GM04503 (cell line): ENCODE data around the gene ZDHHC5.

Experiments
- DNase-seq: peaks from one replicate; pipeline ENCODE4 v3.0.0-alpha.2; 2012; ENCODE audit warnings: low read depth

The ZDHHC5 gene

DNA sequence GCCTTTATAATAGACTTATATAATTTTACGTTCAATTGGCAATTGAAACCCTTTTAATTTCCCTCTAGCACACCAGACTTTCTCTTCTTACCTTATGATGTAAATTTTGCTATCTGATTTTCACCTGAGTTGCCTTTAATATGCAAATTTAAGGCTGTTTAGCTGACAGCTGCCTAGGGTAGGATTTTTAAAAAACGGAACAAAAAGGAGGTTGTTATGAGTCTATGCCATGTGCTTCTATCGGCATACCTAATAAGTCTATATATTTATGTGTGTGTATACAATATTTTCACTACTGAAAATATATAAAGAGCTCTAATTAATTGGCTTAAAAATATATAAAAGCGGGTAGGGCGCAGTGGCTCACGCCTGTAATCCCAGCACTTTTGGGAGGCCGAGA, 61.6 kb downstream of the ZDHHC5 start:
- no peak for DNase-seq

DNA sequence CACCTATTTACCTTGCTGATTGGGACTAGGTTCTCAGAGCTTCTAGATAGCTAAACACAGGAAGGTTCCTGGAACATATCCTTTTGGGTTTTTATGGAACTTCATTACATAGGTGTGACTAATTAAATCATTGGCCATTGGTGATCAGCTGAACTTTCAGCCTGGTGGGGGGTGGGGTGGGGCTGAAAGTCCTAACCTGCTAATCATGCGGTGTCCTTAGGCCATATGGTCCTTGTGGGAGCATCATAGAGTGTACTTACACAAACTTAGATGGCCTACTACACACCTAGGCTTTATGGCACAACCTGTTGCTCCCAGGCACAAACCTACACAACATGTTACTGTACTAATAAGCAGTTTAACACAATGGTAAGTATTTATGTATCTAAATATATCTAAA, 64.7 kb downstream of the ZDHHC5 start:
- no peak for DNase-seq

DNA sequence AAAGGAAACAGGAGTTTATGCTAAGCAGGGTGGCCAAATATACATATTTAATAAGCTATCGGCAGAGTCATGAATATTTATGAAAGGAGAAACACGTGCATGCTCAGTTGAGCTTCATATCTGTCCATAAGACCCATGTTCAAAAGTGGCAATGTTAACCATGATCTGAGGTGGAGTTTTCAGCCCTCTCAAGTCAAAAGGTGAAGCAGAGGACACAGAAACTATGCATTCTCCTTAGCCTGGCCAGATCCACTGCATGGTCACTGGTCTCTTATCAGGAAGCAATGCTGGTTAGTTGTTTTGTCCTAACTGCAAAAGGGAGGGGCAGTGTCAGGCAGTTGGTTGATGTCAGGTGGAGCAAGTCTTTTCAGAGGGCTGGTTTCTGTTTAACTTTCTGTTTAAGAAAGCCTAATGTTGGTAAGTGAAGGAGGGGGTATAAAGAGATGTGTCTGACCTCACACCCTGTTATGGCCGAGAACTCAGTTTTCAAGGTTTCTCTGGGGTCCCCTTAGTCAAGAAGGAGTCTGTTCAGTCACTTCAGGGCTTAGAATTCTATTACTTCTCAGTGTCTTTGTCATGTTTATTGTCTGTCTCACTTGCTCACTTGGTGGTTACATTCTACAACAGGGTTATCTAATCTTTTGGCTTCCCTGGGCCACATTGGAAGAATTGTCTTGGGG, 67.8 kb downstream of the ZDHHC5 start:
- no peak for DNase-seq

DNA sequence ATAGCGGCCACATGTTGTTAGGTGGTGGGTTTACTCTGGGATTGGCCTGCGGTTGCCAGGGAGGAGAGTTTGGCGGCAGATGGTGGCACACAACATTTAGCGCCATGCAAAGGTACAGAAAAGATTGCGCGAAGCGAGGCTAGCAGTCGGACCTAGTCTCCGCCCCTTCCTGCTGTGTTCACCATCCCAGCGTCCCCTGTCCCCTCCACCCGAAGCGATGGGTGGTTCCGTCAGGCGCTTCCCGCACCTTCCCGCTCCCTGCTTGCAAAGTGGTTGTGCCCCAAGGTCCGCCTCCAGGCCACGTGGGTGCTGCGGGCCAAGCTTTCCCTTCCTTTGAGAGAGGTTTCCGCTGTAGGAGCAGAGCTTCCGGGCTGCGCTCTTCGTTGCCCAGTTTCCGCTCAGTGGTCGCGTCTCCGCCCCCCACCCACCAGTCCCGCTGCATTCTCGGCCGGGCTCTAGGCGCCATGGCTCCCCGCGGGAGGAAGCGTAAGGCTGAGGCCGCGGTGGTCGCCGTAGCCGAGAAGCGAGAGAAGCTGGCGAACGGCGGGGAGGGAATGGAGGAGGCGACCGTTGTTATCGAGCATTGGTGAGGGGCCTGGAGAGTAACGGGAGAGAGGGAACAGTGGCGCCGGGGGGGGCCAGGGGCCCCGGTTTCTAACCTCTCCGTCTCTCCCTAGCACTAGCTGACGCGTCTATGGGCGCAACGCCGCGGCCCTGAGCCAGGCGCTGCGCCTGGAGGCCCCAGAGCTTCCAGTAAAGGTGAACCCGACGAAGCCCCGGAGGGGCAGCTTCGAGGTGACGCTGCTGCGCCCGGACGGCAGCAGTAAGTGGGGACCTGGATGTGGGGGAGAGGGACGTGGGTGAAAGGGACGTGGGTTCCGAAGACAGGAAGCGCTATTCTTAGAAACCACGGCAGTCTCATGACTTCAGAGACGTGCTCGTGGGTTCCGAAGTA, 73.5 kb downstream of the ZDHHC5 start, which contains the start of gene SELENOH:
TSS of gene SELENOH (plus strand) at position 360 of the 955 bp plus-strand sequence. CDS start at position 465, 105 bp downstream.
- peak; percentile 80 for DNase-seq

DNA sequence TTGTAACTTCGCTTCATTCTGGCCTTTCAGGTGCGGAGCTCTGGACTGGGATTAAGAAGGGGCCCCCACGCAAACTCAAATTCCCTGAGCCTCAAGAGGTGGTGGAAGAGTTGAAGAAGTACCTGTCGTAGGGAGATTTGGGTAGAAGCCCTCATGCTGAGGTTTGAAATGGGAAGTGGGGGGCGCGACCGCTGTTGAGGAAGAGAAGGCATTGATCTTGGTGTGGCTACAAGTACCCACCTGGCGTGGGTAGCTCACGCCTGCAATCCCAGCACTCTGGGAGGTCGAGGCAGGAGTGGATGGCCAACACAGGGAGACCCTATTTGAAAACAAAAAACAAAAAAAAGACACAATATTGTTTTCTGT, 74.2 kb downstream of the ZDHHC5 start:
- no peak for DNase-seq

DNA sequence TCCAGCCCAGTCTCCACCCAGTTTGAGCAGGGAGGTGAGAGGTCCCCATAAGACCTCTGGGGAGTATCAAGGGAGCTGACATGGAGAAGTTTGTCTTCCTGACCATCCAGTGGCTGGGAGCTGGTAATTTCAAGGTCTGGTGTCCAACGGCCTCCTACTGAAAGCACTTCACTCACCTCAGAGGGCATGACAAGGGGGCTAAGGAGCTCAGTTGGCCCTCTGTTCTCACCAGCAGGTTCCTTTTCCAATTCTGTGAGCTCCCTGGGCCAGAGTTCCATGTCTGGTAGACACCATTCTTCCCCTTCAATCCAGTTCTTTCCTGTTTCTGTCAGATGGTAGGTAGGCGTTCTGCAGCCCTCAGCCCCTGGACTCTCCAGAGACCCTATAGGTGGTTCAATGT, 76.4 kb downstream of the ZDHHC5 start:
- no peak for DNase-seq

DNA sequence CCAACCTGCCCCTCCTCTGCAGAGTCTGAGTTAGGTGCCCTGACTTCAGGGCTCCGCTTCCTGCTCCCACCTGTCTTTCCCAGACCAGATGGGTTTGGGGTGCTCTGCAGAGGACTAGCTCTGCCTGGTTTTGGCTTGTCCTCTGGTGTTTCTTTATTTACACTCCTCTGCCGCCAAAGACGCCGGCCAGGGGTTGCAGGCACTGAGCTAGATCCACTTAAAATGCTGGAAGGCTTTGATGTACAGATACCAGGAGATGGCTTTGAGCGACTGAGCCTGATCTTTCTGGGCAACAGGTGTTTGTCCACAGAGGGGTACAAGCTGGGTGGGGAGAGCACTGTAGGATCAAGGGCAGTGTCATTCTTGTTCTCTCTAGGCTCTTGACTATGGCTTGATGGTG, 77.3 kb downstream of the ZDHHC5 start:
- DNase-seq = no peak

DNA sequence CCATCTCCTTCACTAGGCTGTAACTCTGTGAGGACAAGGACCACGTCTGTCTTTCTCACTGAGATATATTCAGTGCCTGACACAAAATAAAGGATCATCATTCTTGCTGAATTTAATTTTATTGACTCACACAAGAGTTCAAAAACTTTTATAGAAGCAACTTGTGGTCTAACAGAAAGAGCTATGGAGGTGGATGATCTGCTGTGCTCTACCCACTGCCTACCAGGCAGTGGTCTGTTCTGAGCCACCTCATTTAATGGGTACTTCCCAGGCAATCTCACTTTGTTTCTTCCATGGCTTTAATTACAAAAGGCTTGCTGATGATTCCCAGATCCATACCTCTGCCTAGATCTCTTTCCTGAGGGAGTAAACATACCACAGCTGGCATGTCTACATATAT, 79.0 kb downstream of the ZDHHC5 start:
- DNase-seq = no peak
